Urinary bladder (tissue), 4 donors: ENCODE measurements around the gene HNRNPC. TPM values are rescaled to one million over a fixed set of nuclear protein-coding genes. Genes with fewer than 3 reads are reported as not detected.
A peak's percentile ranks its signal among the peaks of the same experiment; 100 is the strongest.
"Not testable (repeated sequence)": the region's sequence is repeated elsewhere in the genome, so short reads cannot be mapped to it uniquely, and the experiment has no call there.

Experiments used
- DNase-seq: peaks from one replicate; pipeline ENCODE4 v3.0.0-alpha.2; 2015; ENCODE audit errors: extremely low spot score
- H3K27ac ChIP-seq: one replicate; pipeline ENCODE4 v1.5.1; 2013; ENCODE audit warnings: low read depth, mild to moderate bottlenecking, moderate library complexity
- H3K36me3 ChIP-seq: one replicate; pipeline ENCODE4 v1.6.1; 2013; ENCODE audit warnings: mild to moderate bottlenecking, moderate library complexity; ENCODE audit not compliant: insufficient read depth
- H3K4me1 ChIP-seq: one replicate; pipeline ENCODE4 v1.6.1; 2013; ENCODE audit warnings: mild to moderate bottlenecking, moderate library complexity; ENCODE audit not compliant: insufficient read depth
- H3K4me3 ChIP-seq: one replicate; pipeline ENCODE4 v1.5.1; 2013; ENCODE audit warnings: low read depth, low read length
- WGBS: extraction: QIAGEN DNeasy Blood & Tissue Kit; methylation state at CpG from one replicate; pipeline ENCODE4 v1.1.7; 2013; 5-methylcytosine and 5-hydroxymethylcytosine counted together
- polyA plus RNA-seq: library from polyadenylated mRNA; stranded (reverse); fragments of 200-250 nt; gene quantifications from one replicate; pipeline ENCODE4 v1.2.3, GENCODE V29; 2013
- total RNA-seq: library from RNA; depleted of rRNA; stranded (reverse); fragments of >200 nt; gene quantifications from one replicate; pipeline ENCODE4 v1.2.3, GENCODE V29; 2014
- donor health status: healthy with polysubstance abuse.
- donor health status: healthy.

HNRNPC gene
- total RNA-seq (504 TPM), polyA plus RNA-seq (476 TPM)

DNA sequence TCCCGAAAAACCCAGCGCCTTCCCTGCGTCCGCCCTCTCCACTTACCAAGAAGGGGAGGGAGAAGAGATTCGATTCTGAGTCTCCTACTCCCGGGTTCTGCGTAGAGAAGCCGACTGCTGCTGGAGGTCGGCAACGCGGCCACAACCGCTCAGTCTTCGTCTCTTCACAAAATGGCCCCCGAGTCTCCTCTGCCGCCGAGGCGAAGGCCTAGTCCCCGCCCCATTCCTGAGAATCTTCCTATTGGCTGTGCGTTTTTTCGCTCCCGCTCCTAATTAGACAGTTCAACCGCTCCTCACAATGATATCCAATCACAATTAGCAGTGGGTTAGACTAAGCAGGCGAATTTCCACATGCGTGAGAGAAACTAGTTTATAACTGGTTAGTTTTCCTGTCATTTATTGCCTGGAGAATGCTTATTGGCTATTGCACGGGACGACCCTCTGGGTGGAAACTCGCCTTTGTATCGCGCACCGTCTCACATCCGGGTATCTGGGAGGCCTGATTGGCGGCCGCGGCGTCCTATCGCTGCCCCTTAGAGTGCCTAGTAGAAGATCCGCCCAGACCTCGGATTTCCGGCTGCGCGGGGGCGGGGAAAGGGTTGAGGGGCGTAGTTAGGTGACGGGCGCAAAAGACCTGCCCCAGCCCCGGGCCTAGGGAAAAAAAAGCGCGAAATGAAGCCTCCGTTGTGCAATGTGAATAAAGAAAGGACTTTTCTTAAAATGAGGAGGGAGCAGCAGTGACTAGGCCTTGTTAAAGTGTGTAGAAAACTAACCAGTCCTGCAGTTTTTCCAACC lies at the start of gene HNRNPC:
TSS of gene HNRNPC (minus strand) at position 191 of the 795 bp plus-strand sequence. CDS start 35,249 bp downstream, outside the sequence.
- peak; percentile 100 for DNase-seq
- Histone ChIP-seq H3K36me3 (peaks cover 2% of the 10 kb centered on the region), H3K4me1 (no peaks in the 10 kb centered on the region), H3K27ac (peak within 1 kb of the TSS; percentile 97), H3K4me3 (peak within 1 kb of the TSS; percentile 75)
- under 1% methylated on average over 49 of the region's 49 CpGs for WGBS

DNA sequence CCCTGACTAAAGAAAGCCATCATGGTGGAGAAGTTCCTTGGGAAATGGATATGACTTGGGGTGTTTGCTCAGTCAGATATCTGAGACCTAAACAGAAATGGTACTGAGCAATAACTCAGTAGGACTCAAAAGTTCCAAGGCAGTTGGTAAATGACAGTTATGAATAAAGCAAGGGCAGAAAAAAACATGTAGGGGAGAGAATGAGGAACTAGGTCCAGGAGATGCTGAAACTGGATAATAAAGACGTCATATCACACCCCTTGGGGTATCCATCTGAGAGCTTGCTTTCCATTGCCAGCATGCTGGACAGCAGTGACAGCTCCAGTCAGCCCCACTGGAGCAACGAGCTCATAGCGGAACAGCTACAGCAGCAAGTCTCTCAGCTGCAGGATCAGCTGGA lies 48.2 kb upstream of the HNRNPC start:
- Histone ChIP-seq H3K4me1 (no peaks in the 10 kb centered on the region), H3K27ac (no peak overlapping the region), H3K36me3 (no peaks in the 10 kb centered on the region), H3K4me3 (no peak overlapping the region)
- no peak for DNase-seq
- WGBS = 36% methylated on average over 3 of the region's 3 CpGs

DNA sequence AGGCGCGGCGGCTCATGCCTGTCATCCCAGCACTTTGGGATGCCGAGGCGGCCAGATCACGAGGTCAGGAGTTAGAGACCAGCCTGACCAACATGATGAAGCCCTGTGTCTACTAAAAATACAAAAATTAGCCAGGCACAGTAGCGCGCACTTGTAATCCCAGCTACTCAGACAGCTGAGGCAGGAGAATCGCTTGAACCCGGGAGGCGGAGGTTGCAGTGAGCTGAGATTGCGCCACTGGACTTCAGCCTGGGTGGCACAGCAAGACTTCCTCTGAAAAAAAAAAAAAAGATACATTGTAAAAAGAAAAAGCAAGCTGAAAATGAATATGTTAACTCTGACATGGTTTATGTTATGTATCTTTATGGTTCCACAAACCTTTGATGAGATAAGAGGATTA lies 44.3 kb upstream of the HNRNPC start:
- WGBS = 80% methylated on average over 12 of the region's 12 CpGs
- H3K27ac ChIP-seq = no peak overlapping the region
- no peak for DNase-seq
- H3K4me3 ChIP-seq = no peak overlapping the region
- H3K36me3 ChIP-seq = no peaks in the 10 kb centered on the region
- no peaks in the 10 kb centered on the region for H3K4me1 ChIP-seq

DNA sequence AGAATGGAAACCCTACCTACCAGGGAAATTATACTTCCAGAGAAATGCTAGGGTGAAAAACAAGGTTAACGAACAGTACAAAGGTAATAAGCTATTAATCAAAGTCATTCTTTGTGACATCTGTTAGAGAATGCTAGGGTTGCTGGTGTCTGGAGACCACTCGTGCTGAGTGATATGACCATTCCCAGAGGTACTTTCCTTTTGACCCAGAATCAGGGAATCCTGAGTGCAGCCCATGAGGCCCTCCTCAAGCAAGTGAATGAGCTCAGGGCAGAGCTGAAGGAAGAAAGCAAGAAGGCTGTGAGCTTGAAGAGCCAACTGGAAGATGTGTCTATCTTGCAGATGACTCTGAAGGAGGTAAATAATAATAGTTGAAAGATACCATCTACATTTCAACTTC lies 42.4 kb upstream of the HNRNPC start:
- DNase-seq = no peak
- no peak overlapping the region for H3K4me3 ChIP-seq
- H3K4me1 ChIP-seq = no peaks in the 10 kb centered on the region
- no peaks in the 10 kb centered on the region for H3K36me3 ChIP-seq
- 76% methylated on average over 2 of the region's 2 CpGs for WGBS
- H3K27ac ChIP-seq = no peak overlapping the region

DNA sequence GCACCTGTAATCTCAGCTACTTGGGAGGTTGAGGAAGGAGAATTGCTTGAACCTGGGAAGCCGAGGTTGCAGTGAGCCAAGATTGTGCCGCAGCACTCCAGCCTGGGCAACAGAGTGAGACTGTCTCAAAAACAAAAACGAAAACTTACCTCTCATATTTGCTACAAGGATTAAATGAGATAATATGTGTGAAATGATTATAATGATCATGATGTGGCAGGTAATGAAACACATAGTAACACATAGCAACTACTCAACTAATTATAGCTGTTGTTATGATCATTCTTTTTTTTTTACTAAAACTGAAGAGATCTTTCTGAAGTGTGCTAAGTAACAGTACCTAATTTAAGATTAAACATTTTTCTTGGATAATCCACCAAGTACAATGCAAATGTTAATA lies 40.7 kb upstream of the HNRNPC start:
- no peak overlapping the region for H3K27ac ChIP-seq
- H3K4me3 ChIP-seq = no peak overlapping the region
- no peaks in the 10 kb centered on the region for H3K4me1 ChIP-seq
- DNase-seq = no peak
- no peaks in the 10 kb centered on the region for H3K36me3 ChIP-seq
- 94% methylated on average over 1 of the region's 3 CpGs for WGBS

DNA sequence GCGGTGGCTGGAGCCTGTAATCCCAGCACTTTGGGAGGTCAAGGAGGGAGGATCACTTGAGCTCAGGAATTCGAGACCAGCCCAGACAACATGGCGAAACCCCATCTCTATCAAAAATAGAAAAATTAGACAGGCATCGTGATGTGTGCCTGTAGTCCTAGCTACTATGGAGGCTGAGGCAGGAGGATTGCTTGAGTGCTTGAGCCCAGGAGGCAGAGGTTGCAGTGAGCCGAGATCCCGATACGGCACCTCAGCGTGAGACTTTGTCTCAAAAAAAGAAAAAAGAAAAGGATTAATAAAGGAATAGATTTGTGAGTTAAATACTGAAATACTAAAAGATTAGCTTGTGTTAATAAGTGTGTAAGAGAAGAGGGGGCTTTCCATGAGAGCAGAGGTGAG lies 40.0 kb upstream of the HNRNPC start:
- no peaks in the 10 kb centered on the region for H3K36me3 ChIP-seq
- no peak overlapping the region for H3K27ac ChIP-seq
- no peaks in the 10 kb centered on the region for H3K4me1 ChIP-seq
- WGBS = 74% methylated on average over 8 of the region's 8 CpGs
- H3K4me3 ChIP-seq = no peak overlapping the region
- no peak for DNase-seq

DNA sequence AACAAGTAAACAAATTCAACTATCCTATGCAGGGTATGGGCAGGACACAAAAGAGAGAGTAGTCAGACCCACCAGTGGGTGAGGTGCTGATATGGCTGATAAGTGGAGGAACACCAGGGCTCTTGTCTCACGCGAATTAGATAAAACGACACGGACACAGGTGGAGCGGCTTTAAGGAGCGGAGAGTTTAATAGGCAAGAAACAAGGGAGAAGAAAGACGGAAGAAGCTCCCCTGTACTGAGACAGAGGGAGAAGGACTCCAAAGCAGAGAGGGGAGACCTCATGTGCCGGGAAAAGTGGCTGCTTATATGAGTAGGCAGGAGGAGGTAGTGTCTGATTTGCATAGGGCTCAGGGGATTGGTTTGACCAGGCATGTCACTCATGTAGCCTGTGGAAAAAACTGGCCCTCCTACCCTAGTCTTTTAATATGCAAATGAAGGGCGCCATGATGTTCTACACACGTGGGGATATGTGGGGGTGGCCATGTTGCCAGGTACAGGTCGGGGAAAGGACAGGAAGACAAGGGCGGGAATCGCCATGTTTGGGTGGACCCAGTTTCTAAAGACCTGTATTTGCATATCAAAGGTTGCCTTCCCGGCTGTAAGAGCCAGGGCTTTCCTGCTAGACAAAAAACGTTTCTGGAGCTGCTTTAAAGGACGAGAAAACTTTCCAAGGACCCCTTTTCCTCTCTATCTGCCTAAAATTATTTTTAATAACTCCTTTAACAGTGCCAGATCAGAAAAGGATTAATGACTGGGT lies 39.4 kb upstream of the HNRNPC start:
- Histone ChIP-seq H3K4me1 (no peaks in the 10 kb centered on the region), H3K4me3 (no peak overlapping the region), H3K36me3 (no peaks in the 10 kb centered on the region), H3K27ac (peak overlapping the region; percentile 62)
- peak; percentile 82 for DNase-seq
- WGBS = 3% methylated on average over 16 of the region's 16 CpGs

DNA sequence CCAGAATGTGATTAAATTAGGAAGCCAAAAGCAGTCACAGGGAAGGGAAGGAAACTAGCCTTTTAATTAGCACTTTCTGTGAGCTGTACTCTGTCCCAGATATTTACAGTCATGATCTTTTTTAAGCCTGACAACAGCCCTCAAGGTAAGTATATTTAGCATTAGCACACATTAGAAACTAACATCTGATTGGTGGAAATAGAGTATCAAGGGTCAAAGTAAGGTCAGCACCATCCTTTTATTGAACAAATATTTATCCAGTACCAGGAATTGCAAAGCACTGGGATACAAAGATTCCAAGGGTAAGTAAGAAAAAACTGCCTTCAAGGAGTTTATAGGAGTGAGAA lies 38.9 kb upstream of the HNRNPC start:
- DNase-seq = no peak
- no peak overlapping the region for H3K27ac ChIP-seq

DNA sequence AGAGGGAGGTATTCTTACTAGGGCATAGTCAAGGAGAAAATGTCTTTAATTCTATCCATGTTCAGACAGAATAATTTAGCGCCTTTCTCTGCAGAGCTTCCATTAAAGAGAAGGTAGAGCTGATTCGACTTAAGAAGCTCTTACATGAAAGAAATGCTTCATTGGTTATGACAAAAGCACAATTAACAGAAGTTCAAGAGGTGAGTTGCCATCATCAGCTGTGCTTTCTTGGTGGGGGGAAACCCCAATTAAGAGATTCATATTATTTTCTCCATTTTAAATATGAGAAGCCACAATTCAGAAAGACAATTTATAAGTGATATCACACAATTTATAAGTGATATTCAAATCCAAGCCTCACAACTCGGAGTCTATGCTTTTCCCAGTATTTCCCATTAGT lies 38.4 kb upstream of the HNRNPC start:
- no peak for DNase-seq
- Histone ChIP-seq H3K36me3 (no peaks in the 10 kb centered on the region), H3K4me3 (no peak overlapping the region), H3K4me1 (no peaks in the 10 kb centered on the region), H3K27ac (no peak overlapping the region)
- 81% methylated on average over 3 of the region's 3 CpGs for WGBS

More for the DNA sequence above, 38.9 kb upstream of the HNRNPC start:
- no peak overlapping the region for H3K4me3 ChIP-seq
- no peaks in the 10 kb centered on the region for H3K36me3 ChIP-seq
- no peaks in the 10 kb centered on the region for H3K4me1 ChIP-seq

DNA sequence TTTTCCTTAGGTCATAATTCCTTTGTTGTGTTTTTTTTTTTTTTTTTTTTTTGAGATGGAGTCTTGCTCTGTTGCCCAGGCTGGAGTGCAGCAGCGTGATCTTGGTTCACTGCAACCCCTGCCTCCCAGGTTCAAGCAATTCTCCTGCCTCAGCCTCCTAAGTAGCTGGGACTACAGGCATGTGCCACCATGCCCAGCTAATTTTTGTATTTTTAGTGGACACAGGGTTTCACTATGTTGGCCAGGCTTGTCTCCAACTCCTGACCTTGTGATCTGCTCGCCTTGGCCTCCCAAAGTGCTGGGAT lies 33.5 kb upstream of the HNRNPC start:
- H3K4me3 ChIP-seq, H3K4me1 ChIP-seq, H3K27ac ChIP-seq, DNase-seq, H3K36me3 ChIP-seq: not testable (repeated sequence)
- 87% methylated on average over 2 of the region's 2 CpGs for WGBS

DNA sequence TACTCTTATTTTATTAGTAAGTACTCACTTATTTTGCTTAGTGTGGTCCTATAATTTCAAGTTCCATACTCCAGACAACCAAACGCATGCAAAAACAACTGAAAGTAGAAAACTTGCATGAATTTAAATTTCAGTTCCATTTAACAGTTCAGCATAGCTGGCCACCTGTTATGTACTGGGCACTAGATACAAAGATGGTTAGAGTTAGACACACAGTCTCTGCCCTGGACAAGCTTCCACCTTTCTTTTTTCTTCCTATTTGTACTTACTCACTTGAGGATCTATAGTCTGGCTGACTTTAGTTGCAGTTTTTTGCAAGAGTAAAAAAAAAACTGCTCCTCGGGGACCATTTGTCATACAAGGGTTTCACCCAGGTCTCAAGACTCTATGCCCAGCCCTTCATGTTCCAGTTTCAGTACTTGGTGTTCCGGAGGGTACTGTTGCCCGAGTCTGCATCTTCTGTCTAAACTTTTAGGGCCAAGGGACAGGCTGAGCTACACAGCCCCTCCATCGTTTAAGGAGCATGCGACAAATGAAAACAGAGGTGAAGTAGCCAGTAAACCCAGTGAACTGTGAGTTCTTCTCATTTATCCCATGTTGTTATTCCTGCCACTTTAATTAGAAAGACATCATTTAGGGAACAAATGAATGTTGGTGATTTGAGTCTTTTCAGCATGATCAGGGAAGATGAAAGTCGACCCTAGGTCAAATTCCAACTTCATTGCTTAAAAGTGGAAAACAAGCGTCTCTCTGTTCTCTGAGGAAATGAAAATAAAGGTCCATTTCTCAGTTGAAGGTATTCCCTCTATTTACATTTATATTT lies 33.0 kb upstream of the HNRNPC start:
- WGBS = 70% methylated on average over 8 of the region's 8 CpGs
- Histone ChIP-seq H3K4me1 (no peaks in the 10 kb centered on the region), H3K36me3 (no peaks in the 10 kb centered on the region), H3K4me3 (no peak overlapping the region), H3K27ac (no peak overlapping the region)
- DNase-seq = no peak

DNA sequence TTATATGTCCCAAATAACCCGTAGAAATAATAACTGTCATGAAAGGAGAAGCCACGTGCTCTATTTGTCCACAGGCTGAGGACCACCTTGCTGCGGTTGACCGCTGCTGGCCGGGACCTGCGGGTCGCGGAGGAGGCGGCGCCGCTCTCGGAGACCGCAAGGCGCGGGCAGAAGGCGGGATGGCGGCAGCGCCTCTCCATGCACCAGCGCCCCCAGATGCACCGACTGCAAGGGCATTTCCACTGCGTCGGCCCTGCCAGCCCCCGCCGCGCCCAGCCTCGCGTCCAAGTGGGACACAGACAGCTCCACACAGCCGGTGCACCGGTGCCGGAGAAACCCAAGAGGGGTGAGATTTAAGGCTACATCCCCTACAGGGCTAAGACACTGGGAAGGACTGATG lies 31.6 kb upstream of the HNRNPC start:
- Histone ChIP-seq H3K4me1 (no peaks in the 10 kb centered on the region), H3K36me3 (no peaks in the 10 kb centered on the region), H3K27ac (no peak overlapping the region), H3K4me3 (no peak overlapping the region)
- DNase-seq = no peak
- WGBS = 2% methylated on average over 30 of the region's 30 CpGs

DNA sequence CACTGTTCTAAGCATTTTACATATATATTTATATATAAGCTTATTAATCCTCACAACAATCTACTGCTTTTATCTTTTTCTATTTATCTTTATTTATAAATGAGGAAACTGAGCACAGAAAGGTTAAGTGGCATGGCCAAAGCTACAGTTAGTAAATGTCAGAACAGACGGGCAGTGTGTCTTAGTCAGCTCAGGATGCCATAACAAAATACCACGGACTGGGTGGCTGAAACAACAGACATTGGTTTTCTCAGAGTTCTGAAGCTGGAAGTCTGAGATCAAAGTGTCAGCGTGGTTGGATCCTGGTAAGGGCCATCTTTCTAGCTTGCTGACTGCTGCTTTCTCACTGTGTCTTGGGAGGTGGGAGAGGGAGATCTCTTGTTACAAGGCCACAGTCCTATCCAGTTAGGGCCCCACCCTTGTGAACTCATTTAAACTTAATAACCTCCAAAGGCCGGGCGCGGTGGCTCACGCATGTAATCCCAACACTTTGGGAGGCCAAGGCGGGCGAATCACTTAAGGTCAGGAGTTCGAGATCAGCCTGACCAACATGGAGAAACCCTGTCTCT lies 30.4 kb upstream of the HNRNPC start:
- DNase-seq = no peak
- Histone ChIP-seq H3K36me3 (no peaks in the 10 kb centered on the region), H3K27ac (no peak overlapping the region), H3K4me3 (no peak overlapping the region), H3K4me1 (no peaks in the 10 kb centered on the region)
- 83% methylated on average over 10 of the region's 10 CpGs for WGBS
